BE2C (cell line): ENCODE data around the gene CTTN.

Experiments
- DNase-seq: peaks from one replicate; pipeline ENCODE4 v3.0.0-alpha.2; 2020
- H3K27me3 ChIP-seq: fragments of 250-450 bp; sonication (Bioruptor Pico); 2 replicates; pipeline ENCODE4 v1.5.1; 2020; ENCODE audit warnings: mild to moderate bottlenecking
- H3K36me3 ChIP-seq: fragments of 250-450 bp; sonication (Bioruptor Pico); 2 replicates; pipeline ENCODE4 v1.5.1; 2020; ENCODE audit warnings: mild to moderate bottlenecking
- H3K4me1 ChIP-seq: fragments of 250-450 bp; sonication (Bioruptor Pico); 2 replicates; pipeline ENCODE4 v1.5.1; 2020
- H3K4me3 ChIP-seq: 2 replicates; pipeline ENCODE4 v1.5.1; 2011; ENCODE audit warnings: low read depth, low read length
- H3K9me3 ChIP-seq: fragments of 250-450 bp; sonication (Bioruptor Pico); 2 replicates; pipeline ENCODE4 v1.5.1; 2020
- CTCF ChIP-seq: IDR thresholded peaks from 2 replicates; pipeline ENCODE4 v1.5.1; 2012; ENCODE audit warnings: mild to moderate bottlenecking, low read depth, low read length

Gene CTTN

DNA sequence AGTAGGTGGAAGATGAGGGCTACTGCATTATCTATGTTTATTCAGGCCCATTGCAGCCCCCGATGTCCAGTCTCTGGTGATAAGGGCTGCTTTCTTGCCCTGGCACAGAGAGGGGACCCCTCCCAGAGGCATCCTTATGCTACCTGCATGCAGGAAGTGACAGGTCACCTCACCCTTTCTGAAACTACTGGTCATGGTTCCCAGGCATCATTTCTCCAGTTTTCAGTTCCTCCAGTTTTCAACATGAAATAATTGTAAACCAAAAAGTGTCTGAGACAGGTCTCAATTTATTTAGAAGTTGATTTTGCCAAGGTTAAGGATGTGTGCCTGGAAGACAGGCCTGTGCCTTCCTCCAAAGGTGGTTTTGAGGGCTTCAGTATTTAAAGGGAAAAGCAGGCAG is 57.0 kb downstream of the CTTN start:
- peaks cover 3% of the 10 kb centered on the region; the same call in 1 of the 2 replicates for H3K4me1 ChIP-seq
- no peaks in the 10 kb centered on the region for H3K27me3 ChIP-seq
- no peak overlapping the region for H3K4me3 ChIP-seq
- H3K36me3 ChIP-seq: no peaks in the 10 kb centered on the region
- TF ChIP-seq CTCF: no peak
- H3K9me3 ChIP-seq: no peaks in the 10 kb centered on the region
- DNase-seq: no peak

DNA sequence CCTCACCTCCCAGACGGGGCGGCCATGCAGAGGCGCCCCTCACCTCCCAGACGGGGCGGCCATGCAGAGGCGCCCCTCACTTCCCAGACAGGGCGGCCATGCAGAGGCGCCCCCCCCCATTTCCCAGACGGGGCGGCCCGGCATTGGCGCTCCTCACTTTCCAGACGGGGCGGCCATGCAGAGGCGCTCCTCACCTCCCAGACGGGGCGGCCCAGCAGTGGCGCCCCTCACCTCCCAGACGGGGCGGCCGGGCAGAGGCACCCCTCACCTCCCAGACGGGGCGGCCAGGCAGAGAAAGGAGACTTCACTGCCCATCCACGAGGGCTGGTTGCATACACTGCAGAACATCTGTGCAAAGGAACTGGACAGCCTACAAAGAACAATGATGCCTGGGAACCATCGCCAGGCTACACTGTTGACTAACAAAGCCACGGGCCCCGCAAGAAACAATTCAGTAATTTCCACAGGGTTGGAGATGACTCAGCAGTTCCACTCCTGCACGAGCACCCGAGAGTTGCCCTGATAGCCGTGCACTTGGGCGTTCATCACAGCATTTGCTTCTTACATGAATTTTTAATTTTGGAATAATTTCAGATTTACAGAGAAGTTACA is 58.7 kb downstream of the CTTN start:
- Histone ChIP-seq H3K27me3 (no peaks in the 10 kb centered on the region), H3K4me3 (no peak overlapping the region), H3K4me1 (peaks cover 3% of the 10 kb centered on the region; the same call in 1 of the 2 replicates), H3K9me3 (no peaks in the 10 kb centered on the region), H3K36me3 (no peaks in the 10 kb centered on the region)
- no peak for DNase-seq
- TF ChIP-seq CTCF: no peak

- Histone ChIP-seq H3K9me3 (no peaks in the 10 kb centered on the region), H3K36me3 (no peaks in the 10 kb centered on the region), H3K27me3 (no peaks in the 10 kb centered on the region), H3K4me1 (peaks cover 3% of the 10 kb centered on the region; the same call in 1 of the 2 replicates), H3K4me3 (no peak overlapping the region)
- TF ChIP-seq CTCF: no peak
- no peak for DNase-seq
These were observed 60.4 kb downstream of the CTTN start for GRCh38 chr11:70458736-70459135.

DNA sequence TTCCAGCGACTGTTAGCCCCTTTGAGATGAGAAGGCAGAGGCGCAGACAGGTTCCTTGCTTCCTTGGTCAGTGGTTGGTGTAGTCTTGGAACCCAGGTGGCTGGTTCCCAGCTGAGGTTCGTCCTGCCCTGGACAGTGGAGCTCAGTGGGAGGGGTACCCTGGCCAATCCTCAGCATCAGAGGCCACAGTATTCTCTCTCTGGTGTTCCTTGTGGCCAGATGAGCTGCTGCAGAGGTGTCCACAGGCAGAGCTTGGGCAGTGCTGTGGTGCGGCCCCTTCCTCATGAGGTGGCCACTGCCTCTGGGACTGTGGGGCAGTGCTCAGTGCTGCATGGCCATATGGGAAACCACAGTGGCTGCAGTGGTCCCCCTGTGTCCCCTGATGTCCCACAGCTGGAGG is 61.8 kb downstream of the CTTN start:
- DNase-seq: no peak
- Histone ChIP-seq H3K4me1 (peaks cover 3% of the 10 kb centered on the region; the same call in 1 of the 2 replicates), H3K4me3 (no peak overlapping the region), H3K36me3 (no peaks in the 10 kb centered on the region), H3K27me3 (no peaks in the 10 kb centered on the region), H3K9me3 (no peaks in the 10 kb centered on the region)
- no peak for TF ChIP-seq CTCF

GRCh38 chr11:70460964-70461363 is 62.6 kb downstream of the CTTN start:
- DNase-seq: no peak
- no peak for TF ChIP-seq CTCF
- Histone ChIP-seq H3K27me3 (no peaks in the 10 kb centered on the region), H3K9me3 (no peaks in the 10 kb centered on the region), H3K4me1 (no peaks in the 10 kb centered on the region), H3K4me3 (no peak overlapping the region), H3K36me3 (no peaks in the 10 kb centered on the region)

DNA sequence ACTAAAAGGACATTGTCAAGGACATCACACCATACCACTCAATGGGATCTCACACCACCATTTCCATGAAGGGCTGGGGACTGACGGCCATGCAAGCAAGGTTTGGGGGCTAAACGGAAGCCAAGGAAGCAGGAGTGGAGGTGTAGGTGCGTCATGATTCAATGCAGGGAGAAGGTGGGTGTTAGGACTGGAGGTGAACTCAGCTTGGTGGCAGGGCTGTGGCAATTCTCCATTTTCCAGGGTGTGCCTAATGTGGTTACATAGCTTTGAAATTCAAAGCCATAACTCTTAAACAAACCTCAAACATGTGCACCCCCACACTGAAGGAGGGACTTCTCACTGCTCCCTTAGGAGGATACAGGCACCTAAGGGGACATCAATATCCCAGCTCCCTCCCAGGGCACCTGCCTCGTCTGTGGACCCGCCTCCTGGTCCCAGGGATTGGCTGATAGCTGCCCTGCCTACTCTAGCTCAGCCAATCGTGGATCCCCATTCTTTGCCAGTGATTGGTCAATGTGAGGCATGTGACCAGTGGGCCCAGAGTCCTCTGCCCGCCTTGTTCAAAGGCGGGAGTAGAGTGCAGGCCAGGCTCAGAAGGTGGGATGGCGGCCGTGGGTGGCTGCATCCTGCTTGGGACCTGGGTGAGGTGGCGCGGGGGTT is 64.6 kb downstream of the CTTN start:
- no peak for TF ChIP-seq CTCF
- DNase-seq: peak; percentile 35
- H3K4me3 ChIP-seq: no peak overlapping the region

More for the DNA sequence above, 64.6 kb downstream of the CTTN start:
- no peaks in the 10 kb centered on the region for H3K27me3 ChIP-seq
- no peaks in the 10 kb centered on the region for H3K9me3 ChIP-seq
- no peaks in the 10 kb centered on the region for H3K36me3 ChIP-seq
- H3K4me1 ChIP-seq: no peaks in the 10 kb centered on the region
